LHCN-M2 (cell line): ENCODE data around the gene DTX2. TPM values are rescaled to one million over a fixed set of nuclear protein-coding genes. Genes with fewer than 3 reads are reported as not detected.
"Not testable (repeated sequence)": the region's sequence is repeated elsewhere in the genome, so short reads cannot be mapped to it uniquely, and the experiment has no call there.

Source experiments
- DNase-seq: peaks from one replicate; pipeline ENCODE4 v3.0.0-alpha.2; 2012; ENCODE audit warnings: low read depth
- polyA plus RNA-seq: library from polyadenylated mRNA; unstranded; fragments of >200 nt; gene quantifications from one replicate; pipeline ENCODE4 v1.2.1, GENCODE V29; 2012; ENCODE audit warnings: missing spikeins
- total RNA-seq: library from RNA; depleted of rRNA; stranded (reverse); fragments of >200 nt; gene quantifications from 2 replicates; pipeline ENCODE4 v1.2.3, GENCODE V29; 2014; rRNA removed

The DTX2 gene
- 22.4 and 33.0 TPM in 2 replicates for total RNA-seq
- polyA plus RNA-seq, result 22.6 TPM

DNA sequence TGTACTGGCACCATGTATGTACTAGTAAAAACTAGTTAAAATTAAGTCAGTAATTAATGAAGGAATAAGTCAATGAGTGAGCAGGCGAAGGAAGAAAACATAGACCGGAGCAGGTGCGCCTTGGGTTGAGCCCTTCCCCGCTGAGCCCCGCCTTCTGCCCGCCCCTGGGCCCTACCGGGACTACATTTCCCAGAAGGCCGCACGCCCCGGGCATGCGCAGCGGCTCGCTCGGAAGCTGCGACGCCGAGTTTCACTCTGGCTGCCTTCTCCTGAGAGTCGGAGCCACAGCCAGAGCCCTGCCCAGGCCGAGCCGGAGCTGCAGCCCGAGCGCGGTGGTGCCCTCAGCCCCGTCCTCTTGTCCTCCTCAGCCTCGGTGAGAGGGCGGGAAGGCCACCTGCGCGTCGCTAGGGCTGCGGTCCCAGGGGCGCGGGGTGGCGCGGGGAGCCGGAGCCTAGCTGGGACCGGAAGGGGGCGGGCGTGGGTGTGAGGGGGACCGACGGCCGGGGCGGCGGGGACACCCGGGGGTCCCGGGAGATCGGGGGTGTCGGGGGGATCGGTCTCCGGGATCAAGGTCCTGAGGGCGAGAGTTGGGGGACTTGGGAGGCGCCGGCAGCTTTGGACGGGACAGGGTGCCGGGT, at the start of gene DTX2:
Gene DTX2, plus strand, starts transcription at position 246 of the 638 bp plus-strand sequence. CDS start 18,801 bp downstream, outside the sequence.
- not testable (repeated sequence) for DNase-seq

DNA sequence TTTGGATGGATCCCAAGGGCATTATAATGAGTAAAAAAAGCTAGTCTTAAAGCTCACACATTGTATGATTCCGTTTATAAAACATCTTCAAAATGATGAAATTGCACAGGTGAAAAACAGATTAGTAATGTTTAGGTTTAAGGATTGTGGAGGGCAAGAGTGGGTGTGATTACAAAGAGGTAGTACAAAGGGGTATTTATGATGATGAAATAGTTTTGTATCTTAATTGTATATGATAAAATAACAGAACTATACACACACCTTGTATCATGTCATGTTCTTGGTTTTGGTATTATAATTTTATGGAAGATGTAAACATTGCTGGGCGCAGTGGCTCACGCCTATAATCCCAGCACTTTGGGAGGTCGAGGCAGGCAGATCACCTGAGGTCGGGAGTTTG, 49.3 kb upstream of the DTX2 start:
- no peak for DNase-seq

GRCh38 chr7:76417654-76418310, 43.7 kb upstream of the DTX2 start:
- not testable (repeated sequence) for DNase-seq

- DNase-seq, result peak; percentile 99
Measured at GRCh38 chr7:76421097-76421496, 40.4 kb upstream of the DTX2 start.

DNA sequence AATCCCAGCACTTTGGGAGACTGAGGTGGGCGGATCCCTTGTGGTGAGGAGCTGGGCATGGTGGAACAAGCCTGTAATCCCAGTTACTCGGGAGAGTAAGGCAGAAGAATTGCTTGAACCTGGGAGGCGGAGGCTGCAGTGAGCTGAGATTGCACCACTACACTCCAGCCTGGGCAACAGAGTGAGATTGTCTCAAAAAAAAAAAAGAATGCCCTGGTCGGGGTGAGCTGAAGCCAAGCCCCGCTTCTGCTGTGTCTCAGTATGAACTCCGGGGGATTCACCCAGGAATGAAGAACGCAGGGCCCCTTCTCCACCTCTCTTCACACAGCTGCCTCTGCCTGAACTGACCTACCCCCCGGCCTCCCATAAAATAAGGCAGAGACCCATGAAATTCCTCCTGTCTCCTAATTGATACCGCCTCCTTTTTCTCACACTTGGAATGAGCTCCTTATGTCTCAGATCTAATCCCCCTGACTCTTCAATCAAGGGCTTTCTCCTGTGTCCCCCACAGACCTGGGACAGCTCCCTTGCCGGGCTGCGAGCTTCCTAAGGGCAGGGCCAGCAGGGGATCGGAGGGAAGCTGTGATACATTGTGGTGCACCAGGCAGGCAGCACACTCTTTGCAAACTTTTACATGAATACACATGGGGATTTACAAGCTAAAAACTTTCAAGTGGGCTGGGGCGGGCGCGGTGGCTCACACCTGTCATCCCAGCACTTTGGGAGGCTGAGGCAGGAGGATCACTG, 37.7 kb upstream of the DTX2 start:
- no peak for DNase-seq

- no peak for DNase-seq
Measured at GRCh38 chr7:76424413-76425111, 36.9 kb upstream of the DTX2 start, which contains the start of gene ZP3. Gene ZP3, plus strand, starts transcription at chr7:76424950. Its CDS starts 15 bp downstream, at chr7:76424965.

DNA sequence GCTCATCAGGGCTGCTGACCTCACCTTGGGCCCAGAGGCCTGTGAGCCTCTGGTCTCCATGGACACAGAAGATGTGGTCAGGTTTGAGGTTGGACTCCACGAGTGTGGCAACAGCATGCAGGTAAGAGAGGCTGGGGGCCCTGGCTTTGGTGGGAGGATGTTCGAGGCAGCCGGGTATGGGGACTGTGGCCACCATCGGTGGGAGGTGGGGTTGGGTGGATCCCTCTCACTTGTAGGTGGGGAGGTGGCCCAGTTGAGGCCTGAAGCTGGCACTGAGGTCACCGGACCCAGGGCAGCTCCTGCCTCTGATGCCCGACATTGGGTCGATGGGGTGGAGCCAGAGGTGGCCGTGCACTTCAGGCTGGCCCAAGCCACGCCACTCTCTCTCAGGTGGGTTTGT, 36.4 kb upstream of the DTX2 start:
- no peak for DNase-seq

GRCh38 chr7:76425558-76425957, 36.0 kb upstream of the DTX2 start:
- not testable (repeated sequence) for DNase-seq

DNA sequence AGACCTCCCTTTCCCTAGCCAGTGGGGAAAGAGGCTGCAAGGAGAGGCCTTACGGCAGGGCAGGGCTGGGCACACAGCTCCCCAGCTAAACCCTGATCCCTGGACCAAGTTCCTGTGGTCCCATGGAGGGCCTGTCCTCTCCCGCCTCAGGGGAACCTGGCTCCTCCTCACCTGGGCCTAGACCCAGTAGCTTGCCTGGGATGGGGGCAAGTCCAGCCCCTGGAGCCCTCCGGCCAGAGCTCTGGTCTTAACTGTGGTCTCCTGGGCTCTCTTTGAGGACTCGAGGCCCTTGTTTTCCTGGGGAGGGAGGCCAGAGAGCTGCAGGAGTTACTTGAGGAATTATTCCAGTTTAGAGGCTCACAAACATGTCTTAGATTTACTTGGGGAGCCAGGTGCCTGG, 35.3 kb upstream of the DTX2 start:
- DNase-seq, result no peak

- DNase-seq, result no peak
Measured at GRCh38 chr7:76427635-76428034, 33.9 kb upstream of the DTX2 start.

DNA sequence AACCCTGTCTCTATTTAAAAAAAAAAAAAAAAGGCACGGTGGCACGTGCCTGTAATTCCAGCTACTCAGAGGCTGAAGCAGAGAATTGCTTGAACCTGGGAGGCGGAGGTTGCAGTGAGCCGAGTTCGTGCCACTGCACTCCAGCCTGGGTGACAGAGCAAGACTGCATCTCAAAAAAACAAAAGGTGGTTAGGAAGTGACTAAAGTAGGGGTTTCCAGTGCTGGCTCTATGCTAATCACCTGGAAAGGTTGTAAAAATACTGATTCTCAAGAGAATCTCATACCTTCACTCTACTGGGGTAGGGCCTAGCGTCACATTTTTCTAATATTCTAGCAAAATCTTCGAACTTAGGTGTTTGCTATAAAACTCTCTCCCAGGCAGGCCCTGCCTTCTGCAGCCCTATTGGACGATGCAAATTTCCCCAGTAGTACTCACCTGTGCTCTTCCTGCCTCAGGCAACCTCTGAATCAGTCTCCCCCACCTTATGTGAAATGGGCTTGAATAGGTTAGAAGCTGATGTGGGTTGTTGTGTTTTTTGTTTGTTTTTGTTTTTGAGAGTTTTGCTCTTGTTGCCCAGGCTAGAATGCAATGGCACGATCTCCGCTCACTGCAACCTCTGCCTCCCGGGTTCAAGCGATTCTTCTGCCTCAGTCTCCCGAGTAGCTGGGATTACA, 33.2 kb upstream of the DTX2 start:
- DNase-seq, result no peak

DNA sequence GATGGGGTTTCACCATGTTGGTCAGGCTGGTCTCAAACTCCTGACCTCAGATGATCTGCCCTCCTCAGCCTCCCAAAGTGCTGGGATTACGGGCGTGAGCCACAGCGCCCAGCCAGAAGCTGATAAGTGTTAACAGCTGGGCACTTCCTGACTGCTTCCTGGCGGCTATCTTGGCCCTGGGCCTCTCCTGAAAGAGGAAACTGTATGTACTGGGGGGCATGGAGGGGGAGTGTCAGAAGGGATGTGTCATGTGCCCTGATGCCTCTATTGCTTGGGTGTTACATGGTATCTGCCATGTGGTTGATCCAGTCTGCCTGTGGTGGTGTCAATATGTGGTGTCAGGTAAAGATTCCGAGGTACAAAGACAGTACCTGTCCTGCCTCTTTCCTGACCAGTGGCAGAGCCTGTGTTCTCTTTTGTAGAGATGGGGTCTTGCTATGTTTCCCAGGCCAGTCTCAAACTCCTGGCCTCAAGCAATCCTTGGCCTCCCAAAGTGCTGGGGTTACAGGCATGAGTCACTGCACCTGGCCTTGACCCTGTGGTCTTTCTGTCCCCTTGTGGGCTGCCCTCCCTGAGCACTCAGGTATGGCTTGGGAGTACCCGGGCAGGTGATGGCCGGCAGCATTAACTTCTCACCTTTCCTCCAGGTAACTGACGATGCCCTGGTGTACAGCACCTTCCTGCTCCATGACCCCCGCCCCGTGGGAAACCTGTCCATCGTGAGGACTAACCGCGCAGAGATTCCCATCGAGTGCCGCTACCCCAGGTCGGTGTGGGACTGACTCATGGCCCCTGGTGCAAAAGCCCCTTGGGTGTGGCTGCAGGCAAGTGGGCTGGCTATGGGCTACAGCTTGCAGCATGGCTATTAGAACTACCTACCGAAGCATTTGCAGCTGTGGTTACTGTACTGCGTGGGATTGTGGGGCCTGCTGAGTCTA, 32.4 kb upstream of the DTX2 start:
- peak; percentile 91 for DNase-seq

GRCh38 chr7:76430211-76430610, 31.3 kb upstream of the DTX2 start:
- no peak for DNase-seq

DNA sequence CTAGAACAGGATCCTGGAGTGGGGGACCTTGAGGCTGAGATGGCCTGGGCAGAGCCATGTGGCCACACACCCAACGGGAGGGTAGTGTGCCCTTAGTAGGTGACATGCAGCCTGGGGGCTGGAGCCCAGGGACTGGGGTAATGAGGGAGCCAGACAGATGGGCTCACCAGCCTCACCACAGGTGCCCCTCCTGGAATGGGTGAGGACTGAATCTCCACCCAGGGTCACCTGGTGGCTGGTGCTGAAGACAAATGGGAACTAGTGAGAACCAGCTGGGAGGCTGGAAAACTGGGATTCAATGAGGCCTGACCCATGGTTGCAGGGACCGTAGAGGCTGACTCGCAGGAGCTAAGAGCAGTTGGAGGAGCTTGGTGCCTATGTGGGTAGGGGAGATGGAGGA, 30.7 kb upstream of the DTX2 start:
- DNase-seq, result no peak

- DNase-seq, result peak; percentile 90
Measured at GRCh38 chr7:76437873-76438272, 23.6 kb upstream of the DTX2 start.

- DNase-seq, result not testable (repeated sequence)
Measured at GRCh38 chr7:76439120-76439888, 22.2 kb upstream of the DTX2 start.

GRCh38 chr7:76440404-76440803, 21.1 kb upstream of the DTX2 start:
- DNase-seq, result not testable (repeated sequence)

DNA sequence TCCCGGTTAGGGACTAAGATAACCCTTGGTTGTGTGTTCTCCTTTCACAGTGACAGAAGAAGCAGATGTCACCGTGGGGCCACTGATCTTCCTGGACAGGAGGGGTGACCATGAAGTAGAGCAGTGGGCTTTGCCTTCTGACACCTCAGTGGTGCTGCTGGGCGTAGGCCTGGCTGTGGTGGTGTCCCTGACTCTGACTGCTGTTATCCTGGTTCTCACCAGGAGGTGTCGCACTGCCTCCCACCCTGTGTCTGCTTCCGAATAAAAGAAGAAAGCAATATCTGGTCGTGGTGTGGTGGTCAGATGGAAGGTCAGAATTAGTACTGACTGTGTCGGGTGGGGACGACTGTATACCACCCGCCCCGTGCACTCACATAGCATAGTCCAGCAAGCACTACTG, 19.7 kb upstream of the DTX2 start:
- not testable (repeated sequence) for DNase-seq
